H1 (cell line): ENCODE measurements around the gene CDC73. TPM values are rescaled to one million over a fixed set of nuclear protein-coding genes. Genes with fewer than 3 reads are reported as not detected.

ENCODE experiments used
- CTCF ChIA-PET: fragments of 300-600 bp; sonication (Branson Sonifier 250); formaldehyde crosslinking; loops from one replicate; lab custom pipeline; 2021; ENCODE audit not compliant: partially characterized antibody; lab: Charles Lee
- POLR2A ChIA-PET: fragments of 300-600 bp; sonication (Branson Sonifier 250); formaldehyde crosslinking; loops from one replicate; lab custom pipeline; 2021; ENCODE audit warnings: inconsistent platforms; ENCODE audit not compliant: partially characterized antibody; lab: Charles Lee
- DNase-seq, 2 experiments: peaks; one replicate each; pipeline versions ENCODE4 v3.0.0 to v3.0.0-alpha.2; 2010 to 2022; ENCODE audit warnings: low spot score in 2 of 2, low read depth in 1 of 2, mixed read lengths in 1 of 2
- FAIRE-seq: peaks from 2 replicates; lab custom pipeline; 2011; peaks lifted over from hg19 to GRCh38; lab: Jason Lieb, UNC
- H2AFZ ChIP-seq: 2 replicates; pipeline ENCODE4 v1.8.1; 2012; ENCODE audit warnings: low read length, inconsistent platforms
- H2AK5ac ChIP-seq: 2 replicates; pipeline ENCODE4 v1.6.1; 2013; ENCODE audit warnings: low read depth, low read length
- H2BK120ac ChIP-seq: replicated peaks from 2 replicates; pipeline ENCODE3; 2013; ENCODE audit warnings: low read depth, low read length, inconsistent platforms
- H2BK12ac ChIP-seq: 2 replicates; pipeline ENCODE4 v1.6.1; 2013; ENCODE audit warnings: low read depth, low read length
- H2BK15ac ChIP-seq: 2 replicates; pipeline ENCODE4 v1.6.1; 2013; ENCODE audit warnings: low read length
- H2BK20ac ChIP-seq: 2 replicates; pipeline ENCODE4 v1.6.1; 2013; ENCODE audit warnings: low read length
- H2BK5ac ChIP-seq: 2 replicates; pipeline ENCODE4 v1.6.1; 2013; ENCODE audit warnings: low read depth, low read length
- H3K14ac ChIP-seq: 2 replicates; pipeline ENCODE4 v1.6.1; 2013; ENCODE audit warnings: inconsistent platforms; ENCODE audit not compliant: insufficient read length
- H3K18ac ChIP-seq: 2 replicates; pipeline ENCODE4 v1.6.1; 2013; ENCODE audit warnings: low read length; ENCODE audit errors: extremely low read depth
- H3K23ac ChIP-seq: 2 replicates; pipeline ENCODE4 v1.6.1; 2013; ENCODE audit warnings: inconsistent platforms; ENCODE audit not compliant: insufficient read length
- H3K23me2 ChIP-seq: 2 replicates; pipeline ENCODE4 v1.6.1; 2013; ENCODE audit warnings: low read depth, low read length
- H3K27ac ChIP-seq: 2 replicates; pipeline ENCODE4 v1.6.1; 2011; ENCODE audit warnings: low read depth, low read length, inconsistent platforms
- H3K27me3 ChIP-seq, 4 experiments: replicated peaks in 1 of 4; 1 replicate in 1 of 4; 2 replicates in 3 of 4; pipeline versions ENCODE4 v1.6.1 to v1.8.1; 2011 to 2013; ENCODE audit warnings: low read length in 3 of 4, mild to moderate bottlenecking in 3 of 4, inconsistent platforms in 2 of 4, mixed read lengths in 2 of 4, moderate library complexity in 1 of 4; ENCODE audit not compliant: control insufficient read depth in 3 of 4, insufficient read depth in 3 of 4; ENCODE audit errors: extremely low read depth in 1 of 4
- H3K36me3 ChIP-seq, 4 experiments: 2 replicates each; pipeline versions ENCODE4 v1.6.1 to v1.8.1; 2011 to 2013; ENCODE audit warnings: mild to moderate bottlenecking in 4 of 4, low read length in 3 of 4, moderate library complexity in 2 of 4, control low read depth in 1 of 4, inconsistent platforms in 1 of 4; ENCODE audit not compliant: insufficient read depth in 4 of 4, control insufficient read depth in 2 of 4
- H3K4ac ChIP-seq: replicated peaks from 2 replicates; pipeline ENCODE3; 2013; ENCODE audit warnings: low read length, low read depth, mixed read lengths, inconsistent platforms; ENCODE audit not compliant: insufficient read length
- H3K4me1 ChIP-seq, 4 experiments: replicated peaks in 1 of 4; 1 replicate in 1 of 4; 2 replicates in 3 of 4; pipeline versions ENCODE4 v1.6.1 to v1.8.1; 2011 to 2013; ENCODE audit warnings: low read length in 3 of 4, inconsistent platforms in 2 of 4, mixed read lengths in 1 of 4; ENCODE audit not compliant: insufficient read depth in 4 of 4, control insufficient read depth in 3 of 4
- H3K4me2 ChIP-seq, 2 experiments: 2 replicates each; pipeline versions ENCODE4 v1.6.1 to v1.8.1; 2011 to 2013; ENCODE audit warnings: low read depth in 2 of 2, low read length in 2 of 2, control low read depth in 1 of 2, inconsistent platforms in 1 of 2, mild to moderate bottlenecking in 1 of 2; ENCODE audit not compliant: insufficient read depth in 1 of 2
- H3K4me3 ChIP-seq, 4 experiments: fragments of 200-600, 300-600 bp in 1 of 4; sonication (generic), shearing (Covaris generic), sonication (Bioruptor Twin) in 1 of 4; 2 replicates each; pipeline versions ENCODE4 v1.5.1 to v1.8.1; 2011 to 2016; ENCODE audit warnings: low read length in 4 of 4, low read depth in 3 of 4, control low read depth in 2 of 4, inconsistent platforms in 2 of 4, mild to moderate bottlenecking in 2 of 4, mixed read lengths in 1 of 4, moderate library complexity in 1 of 4; ENCODE audit not compliant: insufficient read depth in 2 of 4; ENCODE audit errors: extremely low read depth in 1 of 4
- H3K56ac ChIP-seq: replicated peaks from 2 replicates; pipeline ENCODE3; 2013; ENCODE audit warnings: low read depth, mild to moderate bottlenecking, mixed read lengths, low read length, inconsistent platforms; ENCODE audit not compliant: insufficient read length
- H3K79me1 ChIP-seq: 2 replicates; pipeline ENCODE4 v1.6.1; 2013; ENCODE audit warnings: low read depth, low read length, control low read depth
- H3K79me2 ChIP-seq, 2 experiments: 2 replicates each; pipeline versions ENCODE4 v1.6.1 to v1.8.1; 2012 to 2013; ENCODE audit warnings: low read length in 2 of 2, mild to moderate bottlenecking in 2 of 2, inconsistent platforms in 1 of 2; ENCODE audit not compliant: insufficient read depth in 2 of 2, control insufficient read depth in 1 of 2
- H3K9ac ChIP-seq, 4 experiments: replicated peaks in 1 of 4; 1 replicate in 1 of 4; 2 replicates in 3 of 4; pipeline versions ENCODE4 v1.6.1 to v1.8.1; 2011 to 2013; ENCODE audit warnings: low read depth in 3 of 4, low read length in 3 of 4, control low read depth in 2 of 4, mild to moderate bottlenecking in 2 of 4, moderate library complexity in 2 of 4, inconsistent platforms in 1 of 4; ENCODE audit errors: extremely low read depth in 1 of 4
- H3K9me3 ChIP-seq, 2 experiments: 2 replicates each; pipeline versions ENCODE4 v1.6.1 to v1.8.1; 2012 to 2013; ENCODE audit warnings: mild to moderate bottlenecking in 2 of 2, moderate library complexity in 2 of 2, control low read depth in 1 of 2, inconsistent platforms in 1 of 2, low read depth in 1 of 2, low read length in 1 of 2, mixed read lengths in 1 of 2; ENCODE audit not compliant: insufficient read depth in 2 of 2
- H4K20me1 ChIP-seq, 2 experiments: replicated peaks in 1 of 2; 2 replicates each; pipeline versions ENCODE3 to v1.8.1; 2011 to 2013; ENCODE audit warnings: inconsistent platforms in 2 of 2, low read length in 2 of 2, mild to moderate bottlenecking in 1 of 2; ENCODE audit not compliant: insufficient read depth in 2 of 2, control insufficient read depth in 1 of 2
- H4K5ac ChIP-seq: 2 replicates; pipeline ENCODE4 v1.6.1; 2013; ENCODE audit warnings: low read length, low read depth, mixed read lengths, inconsistent platforms; ENCODE audit not compliant: insufficient read length
- H4K8ac ChIP-seq: 2 replicates; pipeline ENCODE4 v1.8.0; 2013; ENCODE audit warnings: mild to moderate bottlenecking, moderate library complexity, low read length, inconsistent platforms; ENCODE audit not compliant: insufficient read depth; ENCODE audit errors: extremely low read depth
- H4K91ac ChIP-seq: replicated peaks from 2 replicates; pipeline ENCODE3; 2013; ENCODE audit warnings: low read length, mixed read lengths, inconsistent platforms; ENCODE audit not compliant: insufficient read length
- CBX8 ChIP-seq: fragments of 300-800, 300-1000 bp; sonication (generic); IDR thresholded peaks from 2 replicates; pipeline ENCODE4 v1.7.1; 2016; ENCODE audit warnings: low read depth, low read length, borderline replicate concordance
- CTBP2 ChIP-seq: IDR thresholded peaks from 2 replicates; pipeline ENCODE4 v1.7.0; 2011; ENCODE audit warnings: borderline replicate concordance, mild to moderate bottlenecking, moderate library complexity, mixed read lengths, low read length; ENCODE audit not compliant: insufficient read depth, insufficient read length
- NRF1 ChIP-seq: IDR thresholded peaks from 2 replicates; pipeline ENCODE4 v1.6.1; 2011; ENCODE audit warnings: mild to moderate bottlenecking, low read depth, low read length, improper control_type of control experiment
- POLR2A ChIP-seq, 2 experiments: IDR thresholded peaks; 1 replicate in 1 of 2; 2 replicates in 1 of 2; pipeline ENCODE4 v1.6.1; 2011; ENCODE audit warnings: low read depth in 2 of 2, low read length in 2 of 2, mild to moderate bottlenecking in 2 of 2; ENCODE audit errors: control extremely low read depth in 1 of 2
- RNF2 ChIP-seq: fragments of 200-900, 300-1000 bp; sonication (generic); IDR thresholded peaks from 2 replicates; pipeline ENCODE4 v1.7.1; 2016; ENCODE audit warnings: borderline replicate concordance, low read depth, mild to moderate bottlenecking, antibody characterized with exemption, low read length; ENCODE audit not compliant: poor library complexity, severe bottlenecking; ENCODE audit errors: missing control alignments
- SIN3A ChIP-seq, 2 experiments: IDR thresholded peaks in 1 of 2; conservative IDR thresholded peaks in 1 of 2; 2 replicates each; pipeline ENCODE4 v1.6.1; 2011 to 2012; ENCODE audit warnings: low read length in 2 of 2, improper control_type of control experiment in 1 of 2, low read depth in 1 of 2, mild to moderate bottlenecking in 1 of 2
- WGBS, 2 experiments: shearing (Covaris generic) in 1 of 2; methylation state at CpG; one replicate each; pipeline versions ENCODE4 v1.1.6 to v1.1.7; 2013 to 2015; ENCODE audit warnings: low lambda C conversion rate in 2 of 2, mixed read lengths in 2 of 2, inconsistent platforms in 1 of 2, low coverage in 1 of 2, missing lambda C conversion rate in 1 of 2; ENCODE audit not compliant: insufficient replicate concordance in 2 of 2, insufficient coverage in 1 of 2, insufficient read length in 1 of 2; ENCODE audit errors: extremely low coverage in 1 of 2, missing lambda C conversion rate in 1 of 2; 5-methylcytosine and 5-hydroxymethylcytosine counted together
- polyA plus RNA-seq, 7 experiments: library from polyadenylated mRNA; depleted of rRNA in 3 of 7; stranded (reverse) in 5 of 7; unstranded in 2 of 7; fragments of >200 nt in 5 of 7; fragments of 200-250 nt in 2 of 7; gene quantifications; 1 replicate in 5 of 7; 2 replicates in 1 of 7; 4 replicates in 1 of 7; pipeline versions ENCODE4 v1.2.1 to v1.2.3, GENCODE V29; 2011 to 2013; ENCODE audit warnings: missing spikeins in 2 of 7, mixed read lengths in 2 of 7
- total RNA-seq: library from RNA; stranded (reverse); fragmentation: NEBNext Ultra II Directional; extraction: Animal tissue kit (Norgen Biotek cat#: 25700); gene quantifications from 2 replicates; pipeline ENCODE4 v1.2.1, GENCODE V29; 2021

CDC73 gene
- total and polyA plus RNA-seq, 2 of the 8 experiments (the other 6 are each of a cell fraction or from before 2014, with no cell fraction given) = 9.8 to 64.0 TPM

GRCh38 chr1:193237381-193237978 is 115.6 kb downstream of the CDC73 start:
- WGBS, 2 experiments = 92% methylated on average over 13 of the region's 15 CpGs; no CpG with 5 or more reads in 1 of the 2 experiments
- H3K36me3 ChIP-seq = peaks cover 0 to 12% (median 4%) of the 10 kb centered on the region in 4 experiments; a peak in 3 of 8 replicates
- no peak for TF ChIP-seq SIN3A (conservative IDR thresholded peaks at IDR 0.05 in 1 of 2, IDR thresholded peaks at IDR 0.05 in 1 of 2; ENCODE audit: low read depth in 1 of 2, low read length in 2 of 2)
- no peak for TF ChIP-seq NRF1
- TF ChIP-seq CBX8 = no peak
- no peak for TF ChIP-seq RNF2
- TF ChIP-seq CTBP2 = no peak
- TF ChIP-seq POLR2A (IDR thresholded peaks at IDR 0.05; ENCODE audit: control extremely low read depth in 1 of 2, low read depth in 2 of 2, low read length in 2 of 2) = no peak

More at GRCh38 chr1:193237381-193237978, 115.6 kb downstream of the CDC73 start:
- Histone ChIP-seq H3K4me3 (no peak overlapping the region), H3K4me1 (no peaks in the 10 kb centered on the region), H2BK15ac (no peak overlapping the region), H2BK5ac (no peak overlapping the region), H3K18ac (no peak overlapping the region), H2BK120ac (no peak overlapping the region), H3K56ac (no peak overlapping the region), H3K27ac (no peak overlapping the region), H2AK5ac (no peak overlapping the region), H3K4me2 (no peak overlapping the region), H4K8ac (no peak overlapping the region), H3K4ac (no peak overlapping the region), H3K27me3 (no peaks in the 10 kb centered on the region), H3K23ac (no peak overlapping the region), H3K79me1 (peaks cover 2% of the 10 kb centered on the region; the same call in 1 of the 2 replicates), H4K91ac (no peak overlapping the region), H2AFZ (no peak overlapping the region), H3K9me3 (no peaks in the 10 kb centered on the region), H2BK20ac (no peak overlapping the region), H3K9ac (no peak overlapping the region), H2BK12ac (no peak overlapping the region), H3K79me2 (peaks cover 0 to 2% of the 10 kb centered on the region in 2 experiments; a peak in 1 of 4 replicates), H3K23me2 (no peaks in the 10 kb centered on the region), H3K14ac (no peak overlapping the region), H4K5ac (no peak overlapping the region), H4K20me1 (no peaks in the 10 kb centered on the region)
- ChIA-PET CTCF (no interaction called here), POLR2A (no interaction called here)
- no peak for DNase-seq
- FAIRE-seq = no peak
